ENCODE data around the gene PML. TPM values are rescaled to one million over a fixed set of nuclear protein-coding genes. Genes with fewer than 3 reads are reported as not detected.

Gene PML
- total and polyA plus RNA-seq, 2 of the 4 experiments (the other 2 are of a cell fraction), result 8.8 to 22.6 TPM

DNA sequence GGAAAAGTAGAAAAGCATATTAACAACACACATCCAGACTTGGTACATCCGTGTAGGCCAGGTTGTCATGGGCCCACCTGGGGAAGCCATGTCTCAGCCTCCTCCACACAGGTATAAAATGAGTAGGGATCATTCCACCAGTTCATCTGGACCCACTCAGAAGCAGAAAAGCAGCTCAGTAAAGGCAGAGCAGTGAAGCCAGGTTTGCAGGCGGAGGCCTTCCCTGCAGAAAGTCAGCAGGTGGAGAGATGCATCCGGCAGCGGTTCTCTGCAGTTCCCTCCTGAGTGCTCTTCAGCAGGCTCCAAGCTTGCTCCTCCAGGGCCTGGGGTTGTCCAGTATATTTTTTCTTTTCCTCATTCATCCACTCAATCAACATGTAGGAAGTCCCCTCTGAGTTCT, 46.1 kb upstream of the PML start:
- Histone ChIP-seq H3K23ac (ENCODE audit: low read depth, low read length) (no peak overlapping the region), H3K14ac (replicated peaks; ENCODE audit: low read depth, low read length) (no peak overlapping the region), H3K4me1 (ENCODE audit: control insufficient read depth, insufficient read depth, low read length) (peaks cover 7% of the 10 kb centered on the region), H4K8ac (ENCODE audit: low read depth in 2 of 2, low read length in 2 of 2) (no peak overlapping the region), H3K9me1 (ENCODE audit: insufficient read depth, low read length) (no peaks in the 10 kb centered on the region), H3K4me2 (ENCODE audit: low read depth, low read length) (no peak overlapping the region), H3K4me3 (ENCODE audit: insufficient read depth, low read depth, low read length) (no peak overlapping the region), H3K79me1 (ENCODE audit: low read depth in 1 of 2, low read length in 2 of 2) (peaks cover 3 to 18% of the 10 kb centered on the region in 2 experiments; a peak in 2 of 4 replicates), H2BK15ac (ENCODE audit: low read depth, low read length) (no peak overlapping the region), H3K36me3 (ENCODE audit: control insufficient read depth, insufficient read depth, low read length) (peaks cover 72% of the 10 kb centered on the region), H2BK120ac (ENCODE audit: low read depth, low read length) (no peak overlapping the region), H4K91ac (ENCODE audit: insufficient read depth, low read depth, low read length) (no peak overlapping the region), H3K56ac (ENCODE audit: extremely low read depth, insufficient read depth, low read length) (no peak overlapping the region), H3K18ac (ENCODE audit: low read depth, low read length) (no peak overlapping the region), H3K27me3 (ENCODE audit: control insufficient read depth, insufficient read depth, low read length) (no peaks in the 10 kb centered on the region), H3K9me3 (ENCODE audit: control insufficient read depth, insufficient read depth, low read length) (no peaks in the 10 kb centered on the region), H4K20me1 (ENCODE audit: insufficient read depth, low read length) (0 out of 2 replicates have a peak, but pooled peaks cover 2% of the 10 kb centered on the region), H2AK9ac (replicated peaks; ENCODE audit: low read depth, low read length, poor library complexity) (no peak overlapping the region), H4K5ac (ENCODE audit: low read depth, low read length) (no peak overlapping the region), H2AFZ (replicated peaks; ENCODE audit: low read length, poor library complexity) (no peak overlapping the region), H3K27ac (ENCODE audit: insufficient read depth, low read length) (no peak overlapping the region), H3K9ac (ENCODE audit: low read depth, low read length) (no peak overlapping the region), H2BK20ac (ENCODE audit: low read depth, low read length) (no peak overlapping the region), H2BK5ac (ENCODE audit: low read depth, low read length, poor library complexity, severe bottlenecking) (no peak overlapping the region), H2AK5ac (ENCODE audit: low read depth, low read length) (no peak overlapping the region), H3K4ac (ENCODE audit: low read depth, low read length) (no peak overlapping the region)
- in situ Hi-C loops (cut with MboI; ENCODE audit: low sequenced_read_pairs) (no loop called here), dilution Hi-C loops (cut with HindIII; ENCODE audit: low sequenced_read_pairs, unreplicated experiment) (no loop called here), intact Hi-C loops (cut with micrococcal nuclease) (no loop called here)
- WGBS, 2 experiments (ENCODE audit: extremely low coverage in 2 of 2, insufficient read length in 1 of 2), result no CpG with 5 or more reads among the region's 4 CpGs
- BruUV-seq (replicated peaks), result no TSS peak
- DNase-seq (no peak), ATAC-seq (ENCODE audit: low read depth) (no peak)
- ChIA-PET POLR2A (ENCODE audit: unreplicated experiment) (no interaction called here), CTCF (no interaction called here)
- TF ChIP-seq BHLHE40 (IDR thresholded peaks at IDR 0.05; ENCODE audit: low read depth, low read length) (no peak), SMC3 (IDR thresholded peaks at IDR 0.05; ENCODE audit: low read depth, low read length) (no peak), NFE2L2 (IDR thresholded peaks at IDR 0.05; ENCODE audit: low read depth, low read length) (no peak), MAFK (IDR thresholded peaks at IDR 0.05; ENCODE audit: low read depth, low read length) (no peak), MXI1 (IDR thresholded peaks at IDR 0.05; ENCODE audit: borderline replicate concordance, low read depth, low read length) (no peak), RFX5 (IDR thresholded peaks at IDR 0.05; ENCODE audit: low read depth, low read length) (no peak), CEBPB (IDR thresholded peaks at IDR 0.05; ENCODE audit: low read depth, low read length) (no peak), POLR2A (IDR thresholded peaks at IDR 0.05; ENCODE audit: low read depth, low read length) (no peak), FOS (IDR thresholded peaks at IDR 0.05; ENCODE audit: low read depth, low read length) (no peak), ELK1 (IDR thresholded peaks at IDR 0.05; ENCODE audit: borderline replicate concordance, low read depth, low read length) (no peak), MAZ (IDR thresholded peaks at IDR 0.05; ENCODE audit: borderline replicate concordance, low read depth, low read length) (no peak), CHD1 (IDR thresholded peaks at IDR 0.05; ENCODE audit: low read depth, low read length) (no peak), RAD21 (IDR thresholded peaks at IDR 0.05; ENCODE audit: low read length) (no peak), RCOR1 (IDR thresholded peaks at IDR 0.05; ENCODE audit: insufficient replicate concordance, low read length) (no peak)
- TF ChIP-seq, protein P1, sequence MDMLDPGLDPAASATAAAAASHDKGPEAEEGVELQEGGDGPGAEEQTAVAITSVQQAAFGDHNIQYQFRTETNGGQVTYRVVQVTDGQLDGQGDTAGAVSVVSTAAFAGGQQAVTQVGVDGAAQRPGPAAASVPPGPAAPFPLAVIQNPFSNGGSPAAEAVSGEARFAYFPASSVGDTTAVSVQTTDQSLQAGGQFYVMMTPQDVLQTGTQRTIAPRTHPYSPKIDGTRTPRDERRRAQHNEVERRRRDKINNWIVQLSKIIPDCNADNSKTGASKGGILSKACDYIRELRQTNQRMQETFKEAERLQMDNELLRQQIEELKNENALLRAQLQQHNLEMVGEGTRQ (IDR thresholded peaks at IDR 0.05; ENCODE audit: low read depth, low read length), result no peak

Data from IMR-90 (cell line).